Astrocyte of the spinal cord (primary cell): ENCODE data around the gene MAGI2.

ENCODE experiments used
- DNase-seq: peaks from one replicate; pipeline ENCODE4 v3.0.0; 2011; ENCODE audit warnings: low read depth, low spot score
- H3K4me3 ChIP-seq: 2 replicates; pipeline ENCODE4 v1.5.1; 2011; ENCODE audit warnings: low read depth, mild to moderate bottlenecking, low read length, moderate library complexity
- in situ Hi-C: cut with HindIII; loops from 2 replicates; pipeline ENCODE4 v1.10.0; 2017; ENCODE audit warnings: low sequenced_read_pairs
- TF ChIP-seq, protein P1 (sequence below): IDR thresholded peaks from 2 replicates; pipeline ENCODE4 v1.5.1; 2012; ENCODE audit warnings: low read depth, mild to moderate bottlenecking, low read length, inconsistent platforms

The MAGI2 gene

DNA sequence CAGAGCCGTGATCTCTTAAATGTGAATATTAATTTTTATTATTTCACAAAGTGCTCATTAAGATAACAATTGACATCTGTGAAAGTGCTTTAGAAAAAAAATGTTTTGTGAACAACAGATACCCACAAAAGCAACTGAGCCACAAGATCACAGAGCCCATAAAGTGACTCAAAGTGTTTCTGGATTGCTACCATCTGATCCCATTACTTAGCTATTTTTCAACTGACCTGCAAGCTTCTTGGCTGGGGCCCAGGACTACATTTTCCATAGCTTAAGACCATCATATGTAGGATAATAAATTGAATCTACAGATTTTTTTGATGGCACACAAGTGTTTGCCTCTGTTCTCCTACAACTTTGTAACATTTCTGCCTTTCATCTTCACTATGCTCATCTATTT, 980.4 kb downstream of the MAGI2 start:
- TF ChIP-seq, protein P1, sequence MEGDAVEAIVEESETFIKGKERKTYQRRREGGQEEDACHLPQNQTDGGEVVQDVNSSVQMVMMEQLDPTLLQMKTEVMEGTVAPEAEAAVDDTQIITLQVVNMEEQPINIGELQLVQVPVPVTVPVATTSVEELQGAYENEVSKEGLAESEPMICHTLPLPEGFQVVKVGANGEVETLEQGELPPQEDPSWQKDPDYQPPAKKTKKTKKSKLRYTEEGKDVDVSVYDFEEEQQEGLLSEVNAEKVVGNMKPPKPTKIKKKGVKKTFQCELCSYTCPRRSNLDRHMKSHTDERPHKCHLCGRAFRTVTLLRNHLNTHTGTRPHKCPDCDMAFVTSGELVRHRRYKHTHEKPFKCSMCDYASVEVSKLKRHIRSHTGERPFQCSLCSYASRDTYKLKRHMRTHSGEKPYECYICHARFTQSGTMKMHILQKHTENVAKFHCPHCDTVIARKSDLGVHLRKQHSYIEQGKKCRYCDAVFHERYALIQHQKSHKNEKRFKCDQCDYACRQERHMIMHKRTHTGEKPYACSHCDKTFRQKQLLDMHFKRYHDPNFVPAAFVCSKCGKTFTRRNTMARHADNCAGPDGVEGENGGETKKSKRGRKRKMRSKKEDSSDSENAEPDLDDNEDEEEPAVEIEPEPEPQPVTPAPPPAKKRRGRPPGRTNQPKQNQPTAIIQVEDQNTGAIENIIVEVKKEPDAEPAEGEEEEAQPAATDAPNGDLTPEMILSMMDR: no peak
- no peak for DNase-seq
- in situ Hi-C loops: no loop called here
- H3K4me3 ChIP-seq: no peak overlapping the region

DNA sequence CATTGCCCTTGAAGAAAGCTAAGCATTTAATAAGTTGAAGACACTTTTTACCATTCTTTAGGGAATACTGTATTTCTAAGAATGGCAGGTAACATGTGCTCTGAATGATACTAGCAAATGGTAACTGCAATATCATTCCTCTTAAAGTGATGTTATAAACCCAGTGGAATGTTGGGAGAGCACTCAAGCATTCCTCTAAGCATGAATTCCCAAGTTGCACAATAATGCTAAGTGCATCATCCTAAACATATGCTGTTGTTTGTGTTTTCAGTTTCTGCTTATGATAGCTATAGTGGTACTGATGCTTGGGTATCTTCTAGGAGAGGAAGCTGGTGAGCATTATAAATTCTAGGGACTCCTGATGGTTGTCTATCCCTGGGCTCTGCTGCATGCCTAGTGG, 980.9 kb downstream of the MAGI2 start:
- in situ Hi-C loops: no loop called here
- H3K4me3 ChIP-seq: no peak overlapping the region
- no peak for DNase-seq
- TF ChIP-seq, protein P1: no peak

DNA sequence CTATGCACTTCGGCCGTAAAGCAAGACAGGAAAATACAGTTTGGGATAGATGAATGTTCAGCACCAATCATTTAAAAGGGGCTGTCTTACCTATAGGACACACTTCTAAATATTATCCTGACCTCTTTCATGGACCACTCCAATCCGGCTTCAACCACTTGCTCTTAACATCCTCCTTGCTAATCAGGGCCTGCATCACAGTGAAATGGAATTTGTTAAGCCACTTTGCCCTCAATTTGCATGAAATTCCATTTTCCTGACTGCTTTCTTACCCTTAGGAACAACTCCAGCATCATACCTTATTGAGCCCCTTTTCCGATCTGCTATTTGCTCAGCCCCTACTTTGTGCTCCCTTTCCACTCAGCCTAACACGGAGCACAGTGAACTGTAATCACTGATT, 987.6 kb downstream of the MAGI2 start:
- H3K4me3 ChIP-seq: no peak overlapping the region
- DNase-seq: no peak
- TF ChIP-seq, protein P1: no peak
- in situ Hi-C loops: no loop called here

DNA sequence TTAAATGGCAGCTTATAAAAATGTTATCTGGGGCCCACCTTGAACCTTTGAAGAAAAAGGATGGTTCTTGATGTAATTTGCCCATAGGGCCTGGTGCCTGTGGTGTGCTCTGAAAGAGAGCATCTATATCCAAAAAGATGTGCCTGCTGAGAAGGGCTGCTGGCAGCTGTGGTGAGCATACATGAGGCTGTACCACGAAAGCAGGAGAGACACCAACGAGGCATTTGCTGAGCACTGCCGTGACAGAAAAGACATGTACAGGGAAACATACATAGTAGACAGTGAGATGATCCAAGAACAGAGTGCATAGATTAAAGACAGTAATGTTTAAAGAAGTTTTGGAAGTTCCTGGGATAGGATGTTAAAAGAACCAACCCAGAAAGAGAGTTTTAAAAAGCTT, 990.4 kb downstream of the MAGI2 start:
- no peak for DNase-seq
- TF ChIP-seq, protein P1: no peak
- H3K4me3 ChIP-seq: no peak overlapping the region
- in situ Hi-C loops: no loop called here

DNA sequence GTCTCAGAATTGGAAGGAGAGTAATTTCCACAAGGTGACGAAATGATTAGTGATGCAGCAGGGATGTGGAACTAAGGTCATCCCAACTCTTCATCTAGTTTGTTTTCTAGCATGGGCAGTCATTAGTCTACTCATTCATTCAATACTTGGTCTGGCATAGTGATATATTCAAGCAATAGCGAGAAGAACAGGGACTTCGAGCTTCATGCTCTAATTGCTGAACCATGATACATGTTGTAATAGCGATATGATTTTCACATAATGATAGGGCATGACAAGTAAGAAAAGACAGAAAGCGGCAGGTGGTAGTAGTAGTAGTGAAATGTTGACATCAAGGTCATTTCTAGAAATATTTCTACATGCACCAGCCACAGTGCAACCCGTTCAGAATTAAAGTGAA, 1002.8 kb downstream of the MAGI2 start:
- no peak for DNase-seq
- H3K4me3 ChIP-seq: no peak overlapping the region
- TF ChIP-seq, protein P1: no peak
- in situ Hi-C loops: no loop called here

DNA sequence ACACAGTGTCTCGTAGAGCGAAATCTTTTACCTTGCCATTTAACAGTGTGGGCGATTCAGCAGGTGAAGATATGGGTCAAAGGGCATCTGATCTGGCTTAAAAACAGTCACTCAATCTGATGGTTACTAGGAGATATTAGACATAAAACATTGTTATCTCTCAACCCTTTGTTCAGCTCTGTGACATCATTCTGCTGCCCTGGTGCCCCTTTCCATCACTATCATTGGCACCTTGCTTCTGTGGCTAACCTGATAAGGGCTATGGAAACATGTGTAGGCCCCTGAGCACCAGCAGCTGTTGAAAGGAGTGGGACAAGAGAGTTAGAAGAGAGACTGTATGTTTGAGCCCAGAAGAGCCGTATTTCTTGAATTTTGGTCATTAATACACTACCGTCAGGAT, 1004.6 kb downstream of the MAGI2 start:
- H3K4me3 ChIP-seq: no peak overlapping the region
- TF ChIP-seq, protein P1: no peak
- in situ Hi-C loops: no loop called here
- DNase-seq: no peak

DNA sequence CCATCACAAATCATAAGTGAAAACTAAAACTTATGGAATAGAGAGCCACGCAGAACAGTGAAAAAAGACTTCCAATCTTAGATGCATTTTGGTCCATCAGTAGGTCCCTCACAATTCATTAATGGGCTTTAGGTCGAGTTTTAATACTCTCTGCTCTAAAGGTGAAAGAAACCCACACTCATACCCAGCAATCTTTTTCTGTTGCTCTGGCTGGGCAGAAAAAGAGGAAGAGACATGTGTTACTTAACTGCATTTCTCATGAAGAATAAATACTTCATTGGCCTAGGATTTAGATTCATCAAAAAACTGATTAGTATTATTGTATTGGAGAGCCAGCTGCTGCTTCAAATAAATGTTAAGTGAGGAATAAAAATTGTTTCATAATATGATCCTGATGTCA, 1009.2 kb downstream of the MAGI2 start:
- TF ChIP-seq, protein P1: no peak
- in situ Hi-C loops: no loop called here
- no peak for DNase-seq
- no peak overlapping the region for H3K4me3 ChIP-seq
